Stimulated activated CD8-positive, alpha-beta memory T cell treated with anti-CD3 and anti-CD28 coated beads, Interleukin-4, amount 100 ng/mL, for 1 hour (primary cell): Measurements from ENCODE around the gene SLC9B1.

Experiments used
- DNase-seq, 2 donors: peaks; one replicate each; pipeline ENCODE4 v3.0.0-alpha.2; 2020; ENCODE audit warnings: low read depth in 2 of 2, low spot score in 1 of 2

SLC9B1 gene

GRCh38 chr4:103019308-103020124 is at the start of gene SLC9B1:
Gene SLC9B1, minus strand, starts transcription at chr4:103019705. Its CDS starts 27,994 bp downstream, at chr4:102991711.
- peak; percentile 76 to 88 for DNase-seq

GRCh38 chr4:103067841-103068547 is 48.5 kb upstream of the SLC9B1 start:
- no peak for DNase-seq

GRCh38 chr4:103060453-103061148 is 41.1 kb upstream of the SLC9B1 start:
- DNase-seq = no peak

GRCh38 chr4:103054030-103054429 is 34.5 kb upstream of the SLC9B1 start:
- no peak for DNase-seq

- no peak for DNase-seq
Observed at GRCh38 chr4:103052779-103053178, 33.3 kb upstream of the SLC9B1 start.

- DNase-seq = no peak
Observed at GRCh38 chr4:103052145-103052544, 32.6 kb upstream of the SLC9B1 start.

- DNase-seq = no peak
Observed at GRCh38 chr4:103050736-103051436, 31.4 kb upstream of the SLC9B1 start.

GRCh38 chr4:103046416-103047290 is 27.1 kb upstream of the SLC9B1 start:
- DNase-seq = peak in 1 of 2 donors; percentile 5

GRCh38 chr4:103044183-103044582 is 24.7 kb upstream of the SLC9B1 start:
- DNase-seq = no peak

GRCh38 chr4:103036169-103036568 is 16.7 kb upstream of the SLC9B1 start:
- DNase-seq = no peak

GRCh38 chr4:103032574-103032973 is 13.1 kb upstream of the SLC9B1 start:
- DNase-seq = no peak

- no peak for DNase-seq
Observed at GRCh38 chr4:103030791-103031190, 11.3 kb upstream of the SLC9B1 start.

GRCh38 chr4:103029300-103029699 is 9.8 kb upstream of the SLC9B1 start:
- no peak for DNase-seq

GRCh38 chr4:103026868-103027267 is 7.4 kb upstream of the SLC9B1 start:
- DNase-seq = no peak

GRCh38 chr4:103024996-103025395 is 5.5 kb upstream of the SLC9B1 start:
- DNase-seq = no peak

- no peak for DNase-seq
Observed at GRCh38 chr4:103021120-103021519, 1.6 kb upstream of the SLC9B1 start.

- no peak for DNase-seq
Observed at GRCh38 chr4:103018391-103019307, 856 bp downstream of the SLC9B1 start.

- no peak for DNase-seq
Observed at GRCh38 chr4:103012551-103012950, 7.0 kb downstream of the SLC9B1 start.

- no peak for DNase-seq
Observed at GRCh38 chr4:103012060-103012459, 7.4 kb downstream of the SLC9B1 start.
